Transverse colon (tissue), 4 donors: ENCODE results near the gene ERLEC1. TPM values are rescaled to one million over a fixed set of nuclear protein-coding genes. Genes with fewer than 3 reads are reported as not detected.
"Not testable (repeated sequence)": the region's sequence is repeated elsewhere in the genome, so short reads cannot be mapped to it uniquely, and the experiment has no call there.

Experiments
- DNase-seq: peaks from one replicate; pipeline ENCODE4 v3.0.0-alpha.2; 2019
- H3K27ac ChIP-seq, 4 donors: fragments of 200-600 bp; sonication (generic); 2 replicates each; pipeline ENCODE4 v1.5.1; 2016 to 2018; ENCODE audit warnings: inconsistent platforms in 4 of 4
- H3K27me3 ChIP-seq: fragments of 200-600 bp; sonication (generic); 2 replicates; pipeline ENCODE4 v1.5.1; 2017; ENCODE audit warnings: inconsistent platforms
- H3K36me3 ChIP-seq, 4 donors: fragments of 200-600 bp; sonication (generic); 2 replicates each; pipeline ENCODE4 v1.5.1; 2017 to 2019; ENCODE audit warnings: inconsistent platforms in 4 of 4
- H3K4me1 ChIP-seq, 4 donors: fragments of 200-600 bp; sonication (generic); 2 replicates each; pipeline ENCODE4 v1.5.1; 2017 to 2020; ENCODE audit warnings: inconsistent platforms in 4 of 4
- H3K4me3 ChIP-seq, 4 donors: fragments of 200-600 bp; sonication (generic); 1 replicate in 1 of 4; 2 replicates in 3 of 4; pipeline versions ENCODE4 v1.5.1 to v1.6.1; 2017 to 2019; ENCODE audit warnings: inconsistent platforms in 4 of 4
- H3K9me3 ChIP-seq, 2 donors: fragments of 200-600 bp; sonication (generic); 2 replicates each; pipeline ENCODE4 v1.5.1; 2017 to 2019; ENCODE audit warnings: inconsistent platforms in 2 of 2
- EP300 ChIP-seq: sonication (generic); formaldehyde crosslinking; IDR thresholded peaks from one replicate; pipeline ENCODE4 v1.6.1; 2017; ENCODE audit warnings: antibody characterized with exemption, low read depth
- POLR2A ChIP-seq: fragments of 450-650 bp; IDR thresholded peaks from one replicate; pipeline ENCODE4 v1.6.1; 2016; ENCODE audit warnings: antibody characterized with exemption, mild to moderate bottlenecking, moderate library complexity
- POLR2AphosphoS5 ChIP-seq, 3 donors: sonication (generic); formaldehyde crosslinking; IDR thresholded peaks; one replicate each; pipeline ENCODE4 v1.6.1; 2016; ENCODE audit warnings: antibody characterized with exemption in 3 of 3
- WGBS, 2 donors: methylation state at CpG; one replicate each; pipeline ENCODE4 v1.1.5; 2018; ENCODE audit warnings: low coverage in 1 of 2; 5-methylcytosine and 5-hydroxymethylcytosine counted together
- in situ Hi-C, 4 donors: fragments of 200-750 bp; cut with MboI; loops; one replicate each; pipeline versions ENCODE4 v1.15.0 to v1.15.1; 2017; ENCODE audit warnings: low sequenced_read_pairs in 3 of 4, low pct_ligation_motif_present in 1 of 4, low pct_unique_long_range_greater_than_20kb in 1 of 4
- intact Hi-C: fragments of 100-400 bp; cut with DNase I; formaldehyde crosslinking; loops from one replicate; pipeline ENCODE4 v1.15.1; 2023; ENCODE audit warnings: low total_unique reads
- total RNA-seq, 4 donors: library from RNA; depleted of rRNA; stranded (reverse); fragments of >200 nt; gene quantifications; one replicate each; pipeline ENCODE4 v1.1.0, GENCODE V29; 2016
- TF ChIP-seq, protein P1 (sequence below), 5 experiments: fragments of 200-600 bp in 3 of 5; fragments of 450-650 bp in 2 of 5; sonication (generic) in 3 of 5; IDR thresholded peaks; 1 replicate in 2 of 5; 2 replicates in 3 of 5; pipeline ENCODE4 v1.5.1; 2016 to 2017; ENCODE audit warnings: antibody characterized with exemption in 5 of 5, inconsistent platforms in 3 of 5, mild to moderate bottlenecking in 2 of 5, moderate library complexity in 1 of 5

Gene ERLEC1
- total RNA-seq, 4 donors from 2014 or later: 6.4 to 43.8 (median 32.0) TPM

DNA sequence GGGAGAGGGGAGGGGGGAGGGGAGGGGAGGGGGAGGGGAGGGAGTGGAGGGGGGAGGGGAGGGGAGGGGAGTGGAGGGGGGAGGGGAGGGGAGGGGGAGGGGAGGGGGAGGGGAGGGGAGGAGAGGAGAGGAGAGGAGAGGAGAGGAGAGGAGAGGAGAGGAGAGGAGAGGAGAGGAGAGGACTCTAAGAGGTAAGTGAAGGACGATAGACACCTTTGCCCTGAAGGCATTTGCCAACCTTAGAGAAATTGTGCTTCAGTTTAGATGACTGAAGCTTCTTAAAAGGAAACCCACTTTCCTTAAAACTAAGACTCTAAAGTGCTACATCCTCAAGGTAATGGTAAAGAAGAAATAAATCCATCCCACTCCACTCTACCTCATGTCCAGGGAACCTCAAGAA, 53.7 kb downstream of the ERLEC1 start:
- no peak for TF ChIP-seq POLR2AphosphoS5 (IDR thresholded peaks at IDR 0.05)
- TF ChIP-seq, protein P1, sequence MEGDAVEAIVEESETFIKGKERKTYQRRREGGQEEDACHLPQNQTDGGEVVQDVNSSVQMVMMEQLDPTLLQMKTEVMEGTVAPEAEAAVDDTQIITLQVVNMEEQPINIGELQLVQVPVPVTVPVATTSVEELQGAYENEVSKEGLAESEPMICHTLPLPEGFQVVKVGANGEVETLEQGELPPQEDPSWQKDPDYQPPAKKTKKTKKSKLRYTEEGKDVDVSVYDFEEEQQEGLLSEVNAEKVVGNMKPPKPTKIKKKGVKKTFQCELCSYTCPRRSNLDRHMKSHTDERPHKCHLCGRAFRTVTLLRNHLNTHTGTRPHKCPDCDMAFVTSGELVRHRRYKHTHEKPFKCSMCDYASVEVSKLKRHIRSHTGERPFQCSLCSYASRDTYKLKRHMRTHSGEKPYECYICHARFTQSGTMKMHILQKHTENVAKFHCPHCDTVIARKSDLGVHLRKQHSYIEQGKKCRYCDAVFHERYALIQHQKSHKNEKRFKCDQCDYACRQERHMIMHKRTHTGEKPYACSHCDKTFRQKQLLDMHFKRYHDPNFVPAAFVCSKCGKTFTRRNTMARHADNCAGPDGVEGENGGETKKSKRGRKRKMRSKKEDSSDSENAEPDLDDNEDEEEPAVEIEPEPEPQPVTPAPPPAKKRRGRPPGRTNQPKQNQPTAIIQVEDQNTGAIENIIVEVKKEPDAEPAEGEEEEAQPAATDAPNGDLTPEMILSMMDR (IDR thresholded peaks at IDR 0.05): no peak
- TF ChIP-seq EP300: no peak
- TF ChIP-seq POLR2A: no peak
- 68% methylated on average over 1 of the region's 1 CpG; no CpG with 5 or more reads in 1 of the 2 donors for WGBS, 2 donors
- DNase-seq: no peak
- Histone ChIP-seq H3K4me3 (no peak overlapping the region), H3K27me3 (no peaks in the 10 kb centered on the region), H3K27ac (no peak overlapping the region), H3K36me3 (no peaks in the 10 kb centered on the region), H3K4me1 (no peaks in the 10 kb centered on the region), H3K9me3 (no peaks in the 10 kb centered on the region)
- in situ Hi-C loops (no loop called here), intact Hi-C loops (no loop called here)

GRCh38 chr2:53841651-53842050, 54.8 kb downstream of the ERLEC1 start:
- in situ Hi-C loops, H3K9me3 ChIP-seq, H3K4me3 ChIP-seq, DNase-seq, H3K27me3 ChIP-seq, H3K27ac ChIP-seq, intact Hi-C loops, H3K36me3 ChIP-seq, H3K4me1 ChIP-seq: not testable (repeated sequence)
- 87 to 95% methylated on average over 4 to 7 of the region's 7 CpGs for WGBS, 2 donors

GRCh38 chr2:53842891-53843290, 56.0 kb downstream of the ERLEC1 start:
- H3K36me3 ChIP-seq: no peaks in the 10 kb centered on the region
- 56 to 82% methylated on average over 3 of the region's 3 CpGs for WGBS, 2 donors
- H3K9me3 ChIP-seq: no peaks in the 10 kb centered on the region
- in situ Hi-C loops (no loop called here), intact Hi-C loops (no loop called here)
- no peaks in the 10 kb centered on the region for H3K4me1 ChIP-seq
- no peak for DNase-seq
- H3K27me3 ChIP-seq: no peaks in the 10 kb centered on the region
- no peak for TF ChIP-seq POLR2AphosphoS5 (IDR thresholded peaks at IDR 0.05)
- no peak overlapping the region for H3K4me3 ChIP-seq
- no peak overlapping the region for H3K27ac ChIP-seq

GRCh38 chr2:53843595-53843994, 56.8 kb downstream of the ERLEC1 start:
- Histone ChIP-seq H3K27ac (no peak overlapping the region), H3K9me3 (no peaks in the 10 kb centered on the region), H3K4me1 (no peaks in the 10 kb centered on the region), H3K27me3 (no peaks in the 10 kb centered on the region), H3K36me3 (no peaks in the 10 kb centered on the region), H3K4me3 (no peak overlapping the region)
- no peak for TF ChIP-seq POLR2AphosphoS5 (IDR thresholded peaks at IDR 0.05)
- TF ChIP-seq, protein P1 (IDR thresholded peaks at IDR 0.05): no peak
- no peak for TF ChIP-seq POLR2A
- TF ChIP-seq EP300: no peak
- WGBS, 2 donors: 53 to 61% methylated on average over 2 of the region's 2 CpGs
- in situ Hi-C loops: no loop called here
- intact Hi-C loops: no loop called here
- DNase-seq: no peak

DNA sequence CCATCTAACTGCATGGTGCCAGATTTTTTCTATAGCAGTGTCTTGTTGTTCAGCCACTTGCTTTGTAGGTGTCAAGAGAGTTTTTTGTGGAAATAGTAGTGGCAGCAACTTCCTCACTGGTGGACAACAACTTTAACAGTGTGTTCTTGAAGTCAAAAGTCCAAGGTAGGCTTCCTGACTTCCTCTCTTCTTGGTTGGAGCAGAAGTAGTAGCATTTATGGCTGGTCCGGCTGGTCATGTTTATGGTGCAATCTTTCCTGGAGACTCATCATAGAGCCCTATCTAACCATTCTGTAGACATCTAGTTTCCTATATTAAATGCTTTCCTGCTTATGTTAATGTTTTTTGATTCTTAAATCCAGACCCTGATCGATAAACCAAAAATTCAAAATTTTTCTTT, 61.2 kb downstream of the ERLEC1 start:
- H3K36me3 ChIP-seq: no peaks in the 10 kb centered on the region
- TF ChIP-seq POLR2AphosphoS5 (IDR thresholded peaks at IDR 0.05) (no peak), EP300 (no peak), POLR2A (no peak)
- TF ChIP-seq, protein P1 (IDR thresholded peaks at IDR 0.05): no peak
- no peak for DNase-seq
- no peaks in the 10 kb centered on the region for H3K27me3 ChIP-seq
- no peaks in the 10 kb centered on the region for H3K4me1 ChIP-seq
- no peak overlapping the region for H3K27ac ChIP-seq
- in situ Hi-C loops: no loop called here
- no peak overlapping the region for H3K4me3 ChIP-seq
- intact Hi-C loops: no loop called here
- no peaks in the 10 kb centered on the region for H3K9me3 ChIP-seq
- 90 to 100% methylated on average over 1 to 2 of the region's 2 CpGs for WGBS, 2 donors

DNA sequence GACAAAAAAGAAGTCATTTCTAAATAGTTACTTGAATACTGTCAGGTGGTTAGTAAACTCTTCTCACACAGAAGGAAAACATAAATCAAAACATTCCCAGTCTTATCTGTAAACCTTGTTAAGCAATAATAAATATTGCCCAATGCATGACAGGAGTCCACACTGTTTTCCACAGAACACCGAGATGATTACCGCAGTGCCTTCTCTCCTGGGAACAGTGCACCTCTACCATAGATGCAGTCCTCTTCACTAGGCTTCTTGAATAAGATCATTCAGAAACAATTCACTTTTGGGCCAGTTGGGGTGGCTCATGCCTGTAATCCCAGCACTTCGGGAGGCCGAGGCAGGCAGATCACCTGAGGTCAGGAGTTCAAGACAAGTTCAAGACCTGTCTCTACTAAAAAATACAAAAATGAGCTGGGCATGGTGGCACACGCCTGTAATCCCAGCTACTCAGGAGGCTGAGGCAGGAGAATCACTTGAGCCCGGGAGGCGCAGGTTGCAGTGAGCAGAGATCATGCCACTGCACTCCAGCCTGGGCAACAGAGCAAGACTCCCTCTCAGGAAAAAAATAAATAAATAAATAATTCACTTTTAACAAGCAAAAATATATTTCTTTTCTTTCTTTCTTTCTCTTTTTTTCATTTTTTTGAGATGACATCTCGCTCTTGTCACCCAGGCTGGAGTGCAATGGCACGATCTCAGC, 64.4 kb downstream of the ERLEC1 start:
- intact Hi-C loops, H3K27me3 ChIP-seq, H3K27ac ChIP-seq, in situ Hi-C loops, H3K4me3 ChIP-seq, H3K9me3 ChIP-seq, DNase-seq, H3K4me1 ChIP-seq, H3K36me3 ChIP-seq: not testable (repeated sequence)
- 92 to 96% methylated on average over 6 to 9 of the region's 9 CpGs for WGBS, 2 donors
